ENCODE measurements around the gene HOXB7.

Gene HOXB7

DNA sequence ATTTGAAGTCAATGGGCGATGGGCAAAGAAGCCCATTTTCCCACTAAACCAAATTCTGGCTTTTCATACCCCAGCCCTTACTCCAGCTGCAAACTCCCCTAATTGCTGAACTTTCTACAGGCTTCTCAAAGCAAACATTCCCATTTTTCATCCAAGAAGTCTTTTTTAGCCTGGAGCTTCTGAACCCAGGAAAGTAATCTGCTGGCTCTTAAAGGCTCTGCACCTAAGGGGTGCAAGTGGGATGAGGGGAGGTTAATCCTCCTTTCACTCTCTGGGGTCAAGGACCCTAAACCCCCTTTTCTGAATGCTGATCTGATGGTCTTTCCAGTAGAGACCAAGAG is 2.4 kb downstream of the HOXB7 start:
- no peak overlapping the region for H3K4me3 ChIP-seq (replicated peaks; ENCODE audit: low read depth, low read length)
- DNase-seq (ENCODE audit: extremely low read depth, insufficient read length): no peak
- H3K27me3 ChIP-seq (replicated peaks; ENCODE audit: control insufficient read depth, insufficient read depth, low read length): no peaks in the 10 kb centered on the region
- no peaks in the 10 kb centered on the region for H3K36me3 ChIP-seq (ENCODE audit: control insufficient read depth, insufficient read depth, low read length)
- no peak for TF ChIP-seq CTCF (IDR thresholded peaks at IDR 0.05; ENCODE audit: insufficient read depth, low read length, poor library complexity, severe bottlenecking)

DNA sequence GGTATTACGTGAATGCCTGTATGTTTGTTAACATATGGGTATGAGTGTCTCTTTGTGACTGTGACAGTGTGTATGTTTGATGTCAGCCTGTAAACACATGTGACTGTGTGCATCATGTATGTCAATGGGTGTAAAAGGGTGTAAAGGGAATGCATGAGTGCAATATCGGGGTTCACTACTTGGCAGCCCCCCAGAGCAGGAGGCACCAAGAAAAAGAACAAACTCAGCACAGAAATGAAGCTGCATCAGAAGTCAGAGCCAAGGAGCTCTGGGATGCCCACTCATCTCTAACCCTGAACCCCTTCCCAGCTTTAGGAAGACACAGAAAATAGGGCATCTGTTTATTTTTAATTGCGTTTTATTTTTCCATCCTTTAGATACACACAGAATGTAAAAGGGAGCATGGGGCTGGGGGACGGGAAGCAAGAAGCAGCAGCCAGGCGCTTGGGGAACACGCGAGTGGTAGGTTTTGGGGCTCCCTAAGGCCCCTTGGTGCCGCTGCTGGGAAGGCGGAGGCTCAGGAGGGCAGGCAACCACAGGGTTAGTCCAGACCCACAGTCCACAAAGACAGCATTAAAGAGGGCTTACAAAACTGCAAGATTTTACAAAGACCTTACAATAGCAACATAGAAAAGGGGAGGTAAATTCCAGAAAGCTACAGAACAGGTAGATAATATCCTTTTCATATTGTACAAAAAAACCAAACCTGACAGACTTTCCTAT is 3.8 kb downstream of the HOXB7 start:
- DNase-seq (ENCODE audit: extremely low read depth, insufficient read length): no peak
- Histone ChIP-seq H3K4me3 (replicated peaks; ENCODE audit: low read depth, low read length) (no peak overlapping the region), H3K27me3 (replicated peaks; ENCODE audit: control insufficient read depth, insufficient read depth, low read length) (no peaks in the 10 kb centered on the region), H3K36me3 (ENCODE audit: control insufficient read depth, insufficient read depth, low read length) (no peaks in the 10 kb centered on the region)
- TF ChIP-seq CTCF (IDR thresholded peaks at IDR 0.05; ENCODE audit: insufficient read depth, low read length, poor library complexity, severe bottlenecking): no peak

GRCh38 chr17:48605991-48606891 is 4.6 kb downstream of the HOXB7 start:
- no peak for TF ChIP-seq CTCF (IDR thresholded peaks at IDR 0.05; ENCODE audit: insufficient read depth, low read length, poor library complexity, severe bottlenecking)
- Histone ChIP-seq H3K4me3 (replicated peaks; ENCODE audit: low read depth, low read length) (no peak overlapping the region), H3K36me3 (ENCODE audit: control insufficient read depth, insufficient read depth, low read length) (no peaks in the 10 kb centered on the region), H3K27me3 (replicated peaks; ENCODE audit: control insufficient read depth, insufficient read depth, low read length) (no peaks in the 10 kb centered on the region; the same call in 1 of the 2 replicates)
- DNase-seq (ENCODE audit: extremely low read depth, insufficient read length): no peak

DNA sequence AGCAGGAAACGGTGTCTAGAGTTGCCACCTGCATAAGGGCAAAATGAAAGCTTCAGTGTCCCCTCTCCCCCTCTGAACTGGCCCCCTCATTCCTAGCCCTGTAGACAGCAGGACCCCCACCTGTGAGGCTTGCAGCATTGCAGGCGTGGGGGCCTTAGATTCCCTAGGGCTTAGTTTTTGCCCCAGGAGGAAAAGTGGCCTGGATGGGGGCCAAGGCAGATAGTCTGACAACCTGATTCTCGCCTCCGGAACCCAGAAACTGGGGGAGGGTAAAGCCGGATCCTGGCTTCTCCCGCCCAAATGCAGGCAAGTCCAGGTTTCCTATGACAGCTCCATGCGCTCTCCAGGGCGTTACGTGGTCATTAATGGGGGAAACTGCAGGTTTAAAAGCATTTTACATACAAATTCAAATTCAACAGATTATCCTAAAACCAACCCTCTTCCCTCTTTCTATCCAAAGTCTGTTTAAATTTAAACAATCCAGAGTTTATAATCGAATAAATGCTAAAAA is 5.4 kb downstream of the HOXB7 start:
- DNase-seq (ENCODE audit: extremely low read depth, insufficient read length): no peak
- Histone ChIP-seq H3K27me3 (replicated peaks; ENCODE audit: control insufficient read depth, insufficient read depth, low read length) (no peaks in the 10 kb centered on the region; the same call in 1 of the 2 replicates), H3K36me3 (ENCODE audit: control insufficient read depth, insufficient read depth, low read length) (no peaks in the 10 kb centered on the region), H3K4me3 (replicated peaks; ENCODE audit: low read depth, low read length) (no peak overlapping the region; the same call in 1 of the 2 replicates)
- TF ChIP-seq CTCF (IDR thresholded peaks at IDR 0.05; ENCODE audit: insufficient read depth, low read length, poor library complexity, severe bottlenecking): no peak

- DNase-seq (ENCODE audit: extremely low read depth, insufficient read length): no peak
- TF ChIP-seq CTCF (IDR thresholded peaks at IDR 0.05; ENCODE audit: insufficient read depth, low read length, poor library complexity, severe bottlenecking): no peak
- H3K4me3 ChIP-seq (replicated peaks; ENCODE audit: low read depth, low read length): peak within 1 kb of the TSS; percentile 63
- H3K27me3 ChIP-seq (replicated peaks; ENCODE audit: control insufficient read depth, insufficient read depth, low read length): no peaks in the 10 kb centered on the region; the same call in 1 of the 2 replicates
- no peaks in the 10 kb centered on the region for H3K36me3 ChIP-seq (ENCODE audit: control insufficient read depth, insufficient read depth, low read length)
Measured at GRCh38 chr17:48604770-48605329, 6.0 kb downstream of the HOXB7 start, which contains the start of gene HOXB6. TSS of gene HOXB6 (minus strand) at chr17:48604986. CDS start at chr17:48598150, 6,836 bp downstream.

Measured in GM06990 (cell line).